GM12874 (cell line): ENCODE results near the gene JMJD1C.

Experiments
- CTCF ChIP-seq: IDR thresholded peaks from 2 replicates; pipeline ENCODE4 v1.5.1; 2011; ENCODE audit warnings: low read depth, mild to moderate bottlenecking, control low read depth, low read length, moderate library complexity; ENCODE audit not compliant: insufficient read depth

The JMJD1C gene

GRCh38 chr10:63175534-63175933 is 290.2 kb downstream of the JMJD1C start:
- TF ChIP-seq CTCF = no peak

GRCh38 chr10:63173468-63174232 is 292.1 kb downstream of the JMJD1C start:
- no peak for TF ChIP-seq CTCF

- TF ChIP-seq CTCF = no peak
Observed at GRCh38 chr10:63171926-63172325, 293.9 kb downstream of the JMJD1C start.

- no peak for TF ChIP-seq CTCF
Observed at GRCh38 chr10:63171255-63171855, 294.4 kb downstream of the JMJD1C start.

- TF ChIP-seq CTCF = no peak
Observed at GRCh38 chr10:63169624-63170023, 296.2 kb downstream of the JMJD1C start.

- no peak for TF ChIP-seq CTCF
Observed at GRCh38 chr10:63168821-63169462, 296.8 kb downstream of the JMJD1C start.

GRCh38 chr10:63166742-63167258 is 299.0 kb downstream of the JMJD1C start:
- peak; percentile 64 for TF ChIP-seq CTCF
